NOMO-1 (cell line): Measurements from ENCODE around the gene KCNA3.

Experiments
- DNase-seq, 2 experiments: peaks; one replicate each; lab custom pipeline; 2025; ENCODE audit not compliant: unreplicated experiment in 2 of 2; lab: John Stamatoyannopoulos, UW

The KCNA3 gene

DNA sequence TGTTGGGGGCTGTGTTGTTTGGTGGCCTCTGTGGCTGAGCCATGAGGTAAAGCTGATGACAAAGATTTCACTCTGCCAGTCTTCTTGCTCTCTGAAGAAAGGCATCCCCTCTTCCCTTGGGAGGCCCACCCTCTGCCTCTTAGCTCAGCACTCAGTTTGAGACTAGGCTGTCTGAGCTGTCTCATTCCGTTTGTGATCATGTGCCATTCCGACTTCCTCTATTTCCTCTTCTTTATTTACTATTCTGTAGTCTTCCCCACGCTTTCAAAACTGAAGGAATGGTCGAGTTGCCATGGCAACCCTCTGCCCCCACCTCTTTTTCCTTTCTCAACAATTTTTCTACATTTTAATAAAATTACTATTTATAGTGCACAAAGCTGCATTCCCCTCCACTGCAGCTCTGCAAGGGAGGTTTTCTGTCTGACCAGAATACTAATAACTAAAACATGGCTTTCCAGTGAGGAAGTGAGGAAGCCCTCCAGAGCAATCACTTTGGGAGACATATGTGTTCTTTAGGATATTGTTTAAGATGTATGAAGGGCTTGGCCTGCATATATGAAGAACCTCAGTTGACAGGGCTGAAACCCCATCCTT is 30.8 kb downstream of the KCNA3 start:
- peak; percentile 19 to 65 for DNase-seq

DNA sequence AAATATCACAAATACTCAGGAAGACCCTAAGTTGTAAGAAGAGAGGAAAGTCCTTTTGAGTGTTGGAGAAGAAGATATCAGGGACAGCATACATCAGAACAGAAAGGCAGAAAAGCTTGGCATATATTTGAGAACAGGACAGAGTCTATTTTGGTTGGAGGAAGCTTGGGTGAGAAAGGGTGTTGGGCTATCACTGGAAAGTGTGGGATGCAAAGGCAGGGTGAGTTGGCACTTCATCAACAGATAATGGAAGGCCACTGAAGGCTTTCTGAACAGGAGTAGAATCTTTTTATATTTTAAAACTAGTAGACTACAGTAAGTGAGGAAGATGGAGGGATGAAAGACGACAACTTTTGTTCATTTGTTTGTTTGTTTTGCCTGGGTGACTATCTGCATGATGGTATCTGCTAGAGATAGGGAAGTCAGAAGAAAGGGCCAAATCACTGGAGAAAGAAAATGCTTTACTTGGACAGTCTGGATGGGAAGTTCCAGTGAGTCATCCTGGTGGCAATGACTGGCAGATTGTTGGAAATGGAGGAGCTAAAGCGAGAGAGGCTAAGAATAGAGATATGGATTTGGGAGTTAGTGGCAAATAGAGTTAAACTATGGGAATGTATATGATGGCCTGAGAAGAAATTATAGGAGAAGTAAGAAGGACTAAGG is 34.9 kb downstream of the KCNA3 start:
- no peak for DNase-seq

DNA sequence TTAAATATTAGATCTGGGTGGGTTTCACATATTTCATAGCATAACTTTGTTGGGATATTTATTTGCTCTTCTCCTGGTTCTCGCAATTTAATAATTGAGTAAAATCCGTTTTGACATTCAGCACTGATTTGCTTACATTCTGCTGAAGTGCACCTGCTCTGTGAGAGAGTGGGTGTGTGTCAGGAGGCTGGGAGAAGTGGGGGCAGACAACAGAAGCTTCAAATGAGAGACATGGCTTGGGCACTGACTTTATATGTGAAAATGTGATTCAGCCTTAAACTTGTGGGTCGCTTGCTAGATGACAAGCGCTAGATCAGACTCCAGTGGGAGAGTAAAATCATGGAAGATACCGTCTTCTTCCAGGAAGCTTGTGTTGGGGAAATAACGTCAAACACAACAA is 36.2 kb downstream of the KCNA3 start:
- DNase-seq: no peak

DNA sequence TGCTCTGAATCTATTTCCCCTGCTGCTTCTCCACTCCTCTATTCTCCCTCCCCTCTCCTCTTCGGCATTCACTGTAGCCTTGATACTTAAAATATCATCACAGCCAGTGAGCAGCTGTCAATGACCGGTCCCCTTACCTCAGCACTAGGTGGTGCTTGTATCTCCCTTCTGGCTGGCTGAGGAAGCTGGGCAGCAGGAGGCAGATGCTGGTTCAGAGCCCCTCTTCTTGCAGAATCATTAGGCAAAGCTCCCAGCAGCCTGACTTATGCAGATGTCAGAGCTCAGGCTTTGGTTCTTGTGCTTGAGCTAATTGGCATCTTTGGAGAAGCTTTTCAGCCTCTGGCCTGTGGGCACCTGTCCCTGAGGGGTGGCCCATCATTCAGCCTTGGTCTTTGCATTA is 36.7 kb downstream of the KCNA3 start:
- DNase-seq: no peak

DNA sequence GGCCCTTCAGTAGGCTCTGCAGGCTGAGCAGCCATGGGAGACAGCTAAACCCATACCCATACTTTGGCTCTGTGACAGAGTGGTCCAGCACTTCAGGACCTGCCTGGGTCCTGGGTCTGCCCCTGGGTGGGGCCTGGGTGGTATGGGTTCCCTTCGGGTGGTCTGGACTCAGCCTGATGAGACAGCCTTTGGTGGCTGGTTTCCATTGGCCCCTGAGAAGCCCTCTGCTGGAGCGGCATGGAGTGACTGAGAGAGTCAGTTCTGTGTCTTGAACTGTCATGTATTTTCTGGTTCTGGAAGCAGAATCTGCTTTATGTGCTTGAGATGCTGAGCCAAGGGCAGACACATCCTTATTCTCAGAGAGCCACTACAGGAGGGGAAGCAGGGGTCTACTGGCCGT is 37.3 kb downstream of the KCNA3 start:
- no peak for DNase-seq

DNA sequence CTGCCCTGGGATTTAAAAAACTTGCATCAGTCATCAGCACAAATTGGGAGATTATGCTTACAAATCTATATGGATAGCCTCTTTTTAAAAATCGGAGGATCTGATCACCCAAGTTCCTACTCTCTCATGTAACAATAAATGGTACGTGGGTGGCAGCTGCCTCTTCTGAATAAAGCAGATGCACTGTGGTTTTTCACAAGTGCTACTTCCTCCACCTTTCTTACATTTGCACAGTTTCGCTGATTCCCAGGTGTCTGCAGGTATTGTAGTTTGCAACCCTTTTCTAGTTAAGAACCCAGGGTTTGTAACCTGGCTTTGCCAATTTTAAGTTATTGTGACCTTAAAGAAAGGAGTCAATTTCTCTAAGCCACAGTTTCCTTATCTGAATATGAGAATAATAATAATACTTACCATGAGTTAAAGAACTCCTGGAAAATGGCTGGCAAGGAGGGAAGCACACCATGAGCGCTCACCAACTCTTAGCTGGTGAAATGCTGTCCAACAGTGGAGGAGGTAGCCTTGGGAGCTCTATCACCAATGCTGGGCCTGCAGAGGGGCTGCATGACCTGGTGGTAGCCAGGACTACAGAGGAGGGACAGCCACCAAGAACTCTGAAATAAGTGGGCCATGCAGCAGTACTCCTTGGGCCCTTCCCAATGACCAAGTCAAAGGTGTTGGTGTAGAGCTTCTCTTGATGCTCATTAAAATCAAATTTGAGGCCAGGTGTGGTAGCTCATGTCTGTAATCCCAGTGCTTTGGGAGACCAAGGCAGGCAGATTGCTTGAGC is 38.4 kb downstream of the KCNA3 start:
- DNase-seq: no peak

DNA sequence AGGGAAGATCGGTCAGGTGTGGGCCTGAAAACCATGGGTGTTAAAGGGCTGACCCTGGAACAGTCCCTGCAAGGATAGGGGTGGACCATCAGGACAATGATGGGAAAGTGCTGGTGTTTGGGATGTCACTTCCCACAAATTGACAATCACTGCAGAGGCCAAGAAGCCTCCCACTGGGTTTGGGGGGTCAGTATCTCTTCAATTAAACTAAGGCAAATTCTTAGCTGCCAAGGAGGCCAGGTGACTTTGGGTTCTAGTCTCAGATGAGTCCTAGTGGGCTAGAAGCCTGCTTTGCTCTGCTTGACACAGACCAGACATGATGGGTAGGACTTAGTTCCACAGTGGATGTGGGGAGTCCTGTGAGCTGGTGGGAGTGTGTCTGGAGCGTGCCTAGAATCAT is 39.3 kb downstream of the KCNA3 start:
- DNase-seq: no peak

DNA sequence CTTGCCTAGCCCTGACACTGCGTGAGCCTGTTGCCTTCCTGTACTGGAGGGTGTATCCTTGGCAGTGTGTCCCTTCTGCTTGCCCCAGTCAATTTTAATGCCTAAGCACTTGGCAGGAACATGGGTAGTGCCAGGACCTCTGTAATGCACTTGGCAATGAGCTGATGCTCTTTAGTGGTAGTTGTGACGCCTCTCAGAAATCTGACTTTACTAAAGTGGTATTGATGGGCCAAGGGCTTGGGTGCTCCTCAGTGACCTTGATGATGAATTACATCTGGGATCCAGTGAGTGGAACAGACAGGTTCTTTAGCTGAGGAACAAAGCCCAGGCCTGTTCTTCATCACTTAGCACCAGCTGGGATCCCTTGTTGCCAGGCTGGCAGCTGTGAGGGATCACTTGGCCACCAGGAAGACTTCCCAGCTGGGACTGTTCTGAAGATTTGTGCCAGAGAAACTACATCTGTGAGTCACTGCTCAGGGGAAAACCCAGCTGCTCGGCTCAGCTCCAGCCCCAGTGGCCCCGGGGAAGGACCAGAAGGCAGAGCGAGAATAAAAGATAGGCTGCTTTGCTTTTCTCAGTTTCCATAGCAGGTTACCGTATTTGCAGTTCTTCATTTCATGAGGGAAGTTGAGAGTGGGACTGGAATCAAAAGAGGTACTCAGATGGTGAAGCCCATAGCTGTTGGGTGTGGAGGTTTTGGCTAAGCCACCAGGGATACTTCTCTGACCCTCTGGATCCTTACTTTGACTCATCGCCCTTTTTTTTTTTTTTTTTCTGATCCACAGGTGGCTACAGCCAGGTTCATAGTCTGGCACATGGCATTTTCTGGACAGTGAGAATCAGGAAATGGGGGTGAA is 40.1 kb downstream of the KCNA3 start:
- peak in 1 of 2 experiments; percentile 5 for DNase-seq

DNA sequence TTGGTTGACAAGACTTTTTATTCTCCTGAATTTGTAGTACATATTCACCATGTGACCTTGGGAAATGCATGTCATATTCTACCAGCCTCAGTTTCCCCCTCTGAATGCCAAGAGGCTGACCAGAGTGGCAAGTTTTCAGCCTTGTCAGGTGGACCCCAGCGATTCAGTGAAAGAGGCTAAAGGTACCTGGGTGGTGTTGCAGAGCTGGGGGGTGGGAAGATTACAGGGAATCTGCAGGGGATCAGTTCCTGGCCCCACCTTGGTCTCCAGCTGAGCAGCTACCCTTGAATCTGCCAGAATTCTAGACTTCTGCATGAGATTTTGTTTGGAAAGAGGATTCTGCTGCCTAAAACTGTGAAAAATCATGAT is 40.7 kb downstream of the KCNA3 start:
- DNase-seq: no peak

DNA sequence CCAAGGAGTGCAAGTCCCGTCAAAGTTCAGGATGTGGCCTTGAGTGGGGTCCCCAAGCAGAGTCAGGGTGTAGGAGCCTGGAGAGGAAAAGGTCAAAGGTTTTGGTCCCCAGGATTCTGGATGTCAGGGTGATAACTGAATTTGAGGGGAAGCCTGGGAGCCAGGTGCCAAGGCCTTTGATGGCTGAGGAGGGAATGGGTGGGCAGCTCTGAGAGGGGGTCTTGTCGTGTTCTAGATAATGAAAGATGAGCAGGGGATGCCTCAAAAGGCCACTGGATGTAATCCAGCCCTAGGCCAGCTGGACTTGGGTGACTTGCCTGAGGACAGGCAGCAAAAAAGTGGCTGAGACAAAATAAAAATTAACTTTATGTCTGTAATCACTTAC is 41.1 kb downstream of the KCNA3 start:
- DNase-seq: no peak

DNA sequence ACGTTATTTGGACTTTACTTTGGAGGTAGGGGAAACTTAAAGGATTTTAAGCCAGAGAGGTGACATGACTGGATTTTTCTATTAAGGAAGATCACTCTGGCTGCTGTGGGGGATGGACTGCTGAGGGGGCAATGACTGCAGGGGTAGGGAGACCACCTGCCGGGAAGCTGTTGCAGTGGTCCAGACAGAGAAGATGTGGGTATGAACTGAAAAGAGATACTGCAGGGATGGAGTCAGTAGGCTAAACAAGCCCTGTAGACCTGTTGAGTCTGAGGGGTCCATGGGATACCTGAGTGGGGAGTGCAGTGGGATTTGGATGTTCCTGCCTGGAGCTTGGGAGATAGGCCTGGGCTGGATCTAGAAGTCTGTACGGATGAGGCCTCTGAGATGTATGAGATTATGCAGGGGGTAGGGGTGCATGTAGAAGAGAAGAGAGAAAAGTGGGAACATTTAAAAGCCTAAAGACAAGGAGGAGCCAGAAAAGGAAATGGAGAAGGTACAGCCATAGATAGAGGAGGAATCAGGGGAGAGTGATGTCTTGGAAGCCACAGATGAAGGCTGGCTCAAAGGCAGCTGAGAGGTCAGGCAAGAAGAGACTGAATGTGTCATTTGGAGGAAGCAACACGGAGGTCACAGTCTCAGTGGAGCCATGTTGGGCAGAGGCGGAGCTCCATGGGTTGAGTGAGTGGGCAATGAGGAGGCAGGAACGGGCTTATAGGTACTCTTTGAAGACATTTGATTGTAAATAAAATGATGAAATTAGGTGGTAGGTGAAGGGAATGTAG is 42.7 kb downstream of the KCNA3 start:
- DNase-seq: no peak

DNA sequence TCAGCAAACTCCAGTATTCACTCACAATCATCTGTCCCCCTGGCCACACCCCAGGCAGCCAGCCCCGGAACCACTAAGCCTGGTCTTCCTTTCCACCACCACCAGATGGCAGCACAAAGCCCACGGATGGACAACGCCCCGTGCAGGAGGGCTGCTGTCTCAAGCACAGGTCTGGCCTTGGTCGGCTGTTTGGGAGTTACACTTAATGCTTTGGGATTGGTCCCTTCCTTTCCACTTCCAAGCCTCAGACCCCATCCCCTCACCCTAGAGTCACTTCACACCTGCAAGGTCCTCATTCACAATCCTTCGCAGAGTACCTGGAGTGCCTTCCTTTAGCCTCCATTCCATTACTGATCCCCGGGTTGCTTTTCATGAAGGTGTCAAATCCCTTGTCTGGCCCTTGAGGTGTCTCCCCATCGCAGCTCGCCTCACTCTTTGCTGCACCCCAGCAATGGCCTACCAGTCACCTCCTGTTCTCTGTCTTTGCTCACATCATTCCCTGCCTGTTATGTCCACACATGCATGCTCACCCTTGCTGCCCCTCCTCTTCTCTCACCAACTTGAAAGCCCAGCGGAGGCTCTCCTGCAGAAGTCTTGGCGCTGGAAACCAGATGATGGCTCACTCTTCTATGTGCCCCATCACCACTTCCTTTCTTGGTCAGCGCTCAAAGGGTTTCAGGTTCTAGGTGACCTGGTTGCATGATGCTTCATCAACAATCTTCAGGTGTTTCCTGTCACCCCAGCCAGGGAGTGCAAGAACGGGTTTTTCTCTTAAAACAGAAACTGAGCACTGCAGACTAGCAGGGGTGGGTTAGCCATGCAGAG is 43.7 kb downstream of the KCNA3 start:
- DNase-seq: peak; percentile 71 to 84

DNA sequence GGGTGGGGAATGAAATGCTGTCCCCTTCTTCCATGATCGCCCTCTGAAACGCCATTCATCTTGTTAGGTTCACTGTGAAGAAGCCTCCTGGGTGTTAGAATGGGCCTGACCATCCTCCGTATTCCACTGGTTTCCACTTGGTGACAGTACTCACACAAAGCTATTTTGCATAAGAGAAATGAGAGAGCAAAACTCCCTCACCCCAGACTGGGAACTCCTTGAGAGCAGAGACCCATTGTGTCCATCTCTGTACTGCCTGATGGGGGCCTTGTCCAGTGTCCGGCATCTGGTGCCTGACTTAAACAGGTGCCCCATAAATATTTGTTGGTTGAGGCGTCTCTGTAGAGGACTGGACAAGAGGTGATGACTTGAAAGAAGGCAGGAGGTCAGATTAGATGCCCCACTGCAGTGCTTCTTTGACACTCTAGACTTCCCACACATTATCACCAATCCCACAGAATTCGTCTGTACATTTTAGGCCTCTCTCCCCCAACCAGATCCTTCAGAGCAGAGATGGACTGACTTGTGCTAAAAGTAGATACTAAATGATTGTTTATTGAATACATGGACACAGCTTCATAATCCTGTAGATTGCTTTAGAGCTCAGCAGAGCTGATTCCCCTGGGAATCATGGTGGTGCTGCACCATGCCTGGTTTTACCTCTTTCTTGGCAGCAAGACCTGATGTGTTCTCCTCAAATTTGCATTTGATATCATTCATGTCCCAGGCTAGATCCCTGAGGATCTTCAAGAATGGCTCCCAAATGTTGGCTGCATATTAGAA is 46.2 kb downstream of the KCNA3 start:
- DNase-seq: no peak

DNA sequence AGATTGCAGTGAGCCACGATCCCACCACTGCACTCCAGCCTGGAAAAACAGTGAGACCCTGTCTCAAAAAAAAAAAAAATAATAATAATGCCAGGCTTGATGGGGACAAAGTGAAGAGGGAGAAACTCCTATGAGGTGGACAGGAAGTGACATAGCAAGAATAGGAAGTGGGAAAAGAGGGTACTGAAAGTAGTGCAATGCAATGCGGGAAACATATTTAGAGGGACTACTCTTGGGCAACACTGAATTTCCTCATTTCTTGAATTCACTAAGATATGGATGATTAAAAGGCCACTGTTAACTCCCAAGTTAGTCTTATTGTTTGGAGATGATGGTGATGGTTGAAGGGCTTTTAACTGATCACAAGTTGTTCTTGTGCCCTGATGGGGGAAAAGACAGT is 47.0 kb downstream of the KCNA3 start:
- DNase-seq: peak; percentile 44 to 93

DNA sequence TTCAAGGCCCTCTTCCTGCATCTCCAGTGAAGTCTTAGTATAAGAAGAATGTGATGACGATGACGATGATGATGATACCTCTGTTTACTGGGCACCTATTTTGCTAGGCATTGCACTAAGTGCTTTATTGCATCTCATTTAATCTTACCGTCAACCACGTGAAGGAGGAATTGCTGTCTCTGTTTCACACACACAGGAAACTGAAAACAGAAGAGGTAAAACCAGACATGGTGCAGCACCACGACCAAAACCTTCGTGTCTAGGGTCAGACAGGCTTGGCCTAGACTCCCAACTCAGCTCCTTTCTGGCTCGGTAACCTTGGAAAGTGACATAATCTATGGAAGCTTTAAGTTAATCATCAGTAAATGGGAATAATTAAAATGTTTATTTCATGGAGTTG is 47.9 kb downstream of the KCNA3 start:
- DNase-seq: no peak
